Loucy (cell line): Measurements from ENCODE around the gene ZNG1A.
"Not testable (repeated sequence)": the region's sequence is repeated elsewhere in the genome, so short reads cannot be mapped to it uniquely, and the experiment has no call there.

ENCODE experiments used
- H2AFZ ChIP-seq: fragments of 200-600 bp; sonication (generic); 2 replicates; pipeline ENCODE4 v1.6.0; 2016; ENCODE audit warnings: antibody characterized with exemption, mild to moderate bottlenecking, low read length, moderate library complexity
- H3F3A ChIP-seq: fragments of 200-600 bp; 2 replicates; pipeline ENCODE4 v1.6.0; 2016; ENCODE audit warnings: antibody characterized with exemption, low read depth, mild to moderate bottlenecking
- H3K27me3 ChIP-seq: fragments of 200-600 bp; sonication (generic); 2 replicates; pipeline ENCODE4 v1.6.1; 2014; ENCODE audit warnings: low read length, mild to moderate bottlenecking; ENCODE audit not compliant: insufficient read depth, poor library complexity, severe bottlenecking
- H3K36me3 ChIP-seq: fragments of 200-600 bp; sonication (generic); 2 replicates; pipeline ENCODE4 v1.6.1; 2016; ENCODE audit warnings: low read length; ENCODE audit not compliant: insufficient read depth
- H3K4me1 ChIP-seq: fragments of 200-600 bp; sonication (generic); 2 replicates; pipeline ENCODE4 v1.5.1; 2014; ENCODE audit warnings: low read length, mild to moderate bottlenecking; ENCODE audit not compliant: insufficient read depth, poor library complexity, severe bottlenecking
- H3K4me2 ChIP-seq: fragments of 200-600 bp; sonication (generic); 2 replicates; pipeline ENCODE4 v1.6.0; 2014; ENCODE audit warnings: antibody characterized with exemption, low read length, low read depth, mild to moderate bottlenecking; ENCODE audit not compliant: poor library complexity, severe bottlenecking
- H3K4me3 ChIP-seq: fragments of 200-600 bp; sonication (generic); 2 replicates; pipeline ENCODE4 v1.5.1; 2014; ENCODE audit warnings: low read length, mild to moderate bottlenecking, mixed read lengths; ENCODE audit not compliant: poor library complexity, severe bottlenecking
- H3K79me2 ChIP-seq: fragments of 200-600 bp; sonication (generic); 2 replicates; pipeline ENCODE4 v1.6.1; 2014; ENCODE audit warnings: low read length; ENCODE audit not compliant: insufficient read depth
- H3K9ac ChIP-seq: fragments of 200-600 bp; sonication (generic); 2 replicates; pipeline ENCODE4 v1.6.0; 2014; ENCODE audit warnings: mild to moderate bottlenecking, low read depth, low read length, moderate library complexity; ENCODE audit not compliant: poor library complexity, severe bottlenecking
- H3K9me2 ChIP-seq: fragments of 200-600 bp; sonication (generic); replicated peaks from 2 replicates; pipeline ENCODE4 v1.6.1; 2016; ENCODE audit warnings: low read depth, low read length, mixed read lengths
- H3K9me3 ChIP-seq: fragments of 200-600 bp; sonication (generic); 2 replicates; pipeline ENCODE4 v1.6.1; 2014; ENCODE audit warnings: mild to moderate bottlenecking, antibody characterized with exemption, low read length, low read depth; ENCODE audit not compliant: insufficient read depth
- H4K20me1 ChIP-seq: fragments of 200-600 bp; sonication (generic); 2 replicates; pipeline ENCODE4 v1.6.0; 2014; ENCODE audit warnings: antibody characterized with exemption, low read length, mild to moderate bottlenecking; ENCODE audit not compliant: insufficient read depth, poor library complexity, severe bottlenecking

ZNG1A gene

DNA sequence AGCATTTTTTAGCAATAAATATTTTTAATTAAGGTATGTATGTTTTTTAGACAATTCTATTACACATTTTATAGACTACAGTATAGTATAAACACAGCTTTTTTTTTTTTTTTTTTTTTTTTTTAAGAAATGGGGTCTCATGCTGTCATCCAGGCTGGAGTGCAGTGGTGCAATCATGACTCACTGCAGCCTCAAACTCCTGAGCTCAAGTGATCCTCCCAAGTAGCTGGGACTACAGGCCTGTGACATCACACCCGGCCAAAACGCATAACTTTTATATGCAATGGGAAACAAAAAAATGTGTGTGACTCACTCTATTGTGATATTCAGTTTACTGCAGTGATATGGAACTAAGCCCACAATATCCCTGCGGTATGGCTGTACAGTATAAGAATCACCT lies 9.1 kb downstream of the ZNG1A start:
- not testable (repeated sequence) for H3K4me2 ChIP-seq, H3K27me3 ChIP-seq, H3F3A ChIP-seq, H3K9ac ChIP-seq, H3K36me3 ChIP-seq, H3K4me3 ChIP-seq, H3K9me3 ChIP-seq, H4K20me1 ChIP-seq, H3K9me2 ChIP-seq, H3K79me2 ChIP-seq, H3K4me1 ChIP-seq, H2AFZ ChIP-seq

DNA sequence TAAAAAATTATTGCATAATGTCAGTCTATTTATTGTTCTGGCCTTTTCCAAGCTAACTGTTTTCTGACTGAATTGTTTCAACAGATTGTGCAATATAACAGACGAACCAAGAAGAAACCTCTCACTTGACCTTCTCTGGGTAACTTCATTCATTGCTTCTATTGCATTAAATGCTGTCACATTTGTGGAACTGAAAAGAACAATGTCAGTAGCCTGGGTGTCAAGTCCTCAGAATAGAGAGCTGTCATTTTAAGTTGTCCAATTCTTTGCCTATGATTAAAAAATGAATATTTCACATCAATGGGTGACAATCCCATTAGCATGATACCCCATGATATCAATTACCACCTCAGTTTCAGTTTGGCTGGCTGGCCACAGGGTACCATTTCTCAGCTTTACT lies 19.0 kb downstream of the ZNG1A start:
- not testable (repeated sequence) for H3K9me3 ChIP-seq, H3K27me3 ChIP-seq, H4K20me1 ChIP-seq, H3F3A ChIP-seq, H3K4me2 ChIP-seq, H3K4me3 ChIP-seq, H3K36me3 ChIP-seq, H3K9me2 ChIP-seq, H3K4me1 ChIP-seq, H3K9ac ChIP-seq, H2AFZ ChIP-seq, H3K79me2 ChIP-seq

DNA sequence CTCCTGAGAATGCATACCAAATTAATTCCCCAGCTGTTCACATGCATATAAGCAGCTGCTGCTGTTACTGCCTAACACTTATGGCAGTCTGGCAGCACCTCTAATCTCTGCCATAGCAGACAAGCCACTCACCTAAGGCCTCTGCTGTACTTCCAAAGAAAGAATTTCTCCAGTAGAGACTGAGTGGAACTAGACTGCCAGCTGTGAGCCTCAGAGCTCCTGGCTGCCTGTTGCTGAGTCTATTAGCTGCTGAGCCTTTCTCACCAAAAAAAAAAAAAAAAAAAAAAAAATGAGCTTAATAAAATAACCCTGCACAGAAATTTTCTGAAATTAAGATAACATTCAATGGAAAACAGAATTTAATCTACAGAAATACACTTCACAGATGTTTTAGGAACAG lies 27.7 kb downstream of the ZNG1A start:
- H3K9me2 ChIP-seq, H3K4me3 ChIP-seq, H3K9me3 ChIP-seq, H3F3A ChIP-seq, H2AFZ ChIP-seq, H4K20me1 ChIP-seq, H3K4me2 ChIP-seq, H3K36me3 ChIP-seq, H3K27me3 ChIP-seq, H3K9ac ChIP-seq, H3K79me2 ChIP-seq, H3K4me1 ChIP-seq: not testable (repeated sequence)

DNA sequence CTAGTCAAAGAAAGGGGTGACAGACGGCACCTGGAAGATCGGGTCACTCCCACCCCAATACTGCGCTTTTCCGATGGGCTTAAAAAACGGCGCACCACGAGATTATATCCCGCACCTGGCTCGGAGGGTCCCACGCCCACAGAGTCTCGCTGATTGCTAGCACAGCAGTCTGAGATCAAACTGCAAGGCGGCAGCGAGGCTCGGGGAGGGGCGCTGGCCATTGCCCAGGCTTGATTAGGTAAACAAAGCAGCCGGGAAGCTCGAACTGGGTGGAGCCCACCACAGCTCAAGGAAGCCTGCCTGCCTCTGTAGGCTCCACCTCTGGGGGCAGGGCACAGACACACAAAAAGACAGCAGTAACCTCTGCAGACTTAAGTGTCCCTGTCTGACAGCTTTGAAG lies 39.0 kb downstream of the ZNG1A start:
- not testable (repeated sequence) for H4K20me1 ChIP-seq, H2AFZ ChIP-seq, H3K9me3 ChIP-seq, H3F3A ChIP-seq, H3K9me2 ChIP-seq, H3K4me3 ChIP-seq, H3K36me3 ChIP-seq, H3K4me1 ChIP-seq, H3K4me2 ChIP-seq, H3K9ac ChIP-seq, H3K79me2 ChIP-seq, H3K27me3 ChIP-seq

DNA sequence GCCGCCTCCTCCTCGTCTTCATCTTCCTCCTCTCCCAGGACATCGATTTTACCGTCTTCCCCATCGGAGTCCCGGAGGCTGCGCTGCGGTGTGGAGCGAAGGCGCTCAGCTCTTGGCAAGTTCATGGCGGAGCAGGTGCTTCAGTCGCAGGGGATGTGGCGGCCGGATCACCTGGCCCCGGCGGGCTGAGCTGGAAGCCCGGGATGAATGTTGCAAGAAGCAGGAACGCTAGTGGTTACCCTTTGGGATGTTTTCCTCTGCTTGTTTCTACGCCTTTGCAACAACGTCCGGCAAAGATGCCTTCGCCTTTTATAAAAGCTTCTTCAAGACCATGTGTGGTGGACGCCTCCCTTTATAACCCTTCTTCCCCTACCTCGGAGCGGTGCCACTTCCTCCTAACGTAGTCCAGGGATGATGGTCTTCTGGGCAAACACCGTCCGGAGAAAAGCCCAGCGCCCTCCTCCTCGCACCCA lies 60.8 kb downstream of the ZNG1A start, which contains the start of gene FOXD4:
Gene FOXD4 (minus strand): TSS at position 423 of the 473 bp plus-strand sequence. CDS start 298 bp downstream, at position 125.
- not testable (repeated sequence) for H4K20me1 ChIP-seq, H2AFZ ChIP-seq, H3K4me3 ChIP-seq, H3K9me2 ChIP-seq, H3K79me2 ChIP-seq, H3F3A ChIP-seq, H3K36me3 ChIP-seq, H3K9me3 ChIP-seq, H3K4me2 ChIP-seq, H3K27me3 ChIP-seq, H3K4me1 ChIP-seq, H3K9ac ChIP-seq

DNA sequence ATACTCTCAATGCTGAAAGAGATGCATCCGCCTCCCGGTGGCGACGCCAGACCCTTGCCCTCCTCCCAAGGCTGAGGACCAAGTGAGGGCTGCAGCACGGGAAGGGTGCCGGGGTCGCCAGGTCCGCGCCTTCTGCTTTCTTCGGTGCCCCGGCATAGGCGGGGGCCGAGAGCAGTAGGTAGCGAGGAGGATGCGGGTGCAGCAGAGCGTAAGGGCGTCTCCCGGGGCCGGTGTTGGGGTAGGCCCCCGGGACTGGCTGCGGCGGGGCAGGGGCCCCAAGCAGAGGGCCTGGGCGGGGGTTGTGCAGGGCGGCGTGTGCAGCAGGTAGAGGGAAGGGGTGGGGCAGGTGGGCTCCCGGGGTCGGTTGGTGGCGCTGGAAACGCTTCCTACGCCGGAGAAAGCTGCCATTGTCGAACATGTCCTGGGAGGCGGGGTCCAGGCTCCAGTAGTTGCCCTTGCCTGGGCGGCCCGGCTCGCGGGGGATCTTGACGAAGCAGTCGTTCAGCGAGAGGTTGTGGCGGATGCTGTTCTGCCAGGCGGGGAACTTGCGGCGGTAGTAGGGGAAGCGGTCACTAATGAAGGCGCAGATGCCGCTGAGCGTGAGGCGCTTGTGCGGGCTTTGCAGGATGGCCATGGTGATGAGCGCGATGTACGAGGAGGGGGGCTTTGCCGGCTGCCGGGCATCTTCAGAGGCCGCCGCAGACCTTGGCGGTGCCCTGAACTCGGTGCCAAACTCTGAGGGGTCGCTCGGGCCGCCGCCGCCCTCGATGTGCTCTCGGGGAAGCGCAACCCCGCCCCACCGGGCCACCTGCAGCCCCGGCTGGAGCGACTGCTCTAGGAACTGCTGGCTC lies 61.5 kb downstream of the ZNG1A start:
- not testable (repeated sequence) for H3K79me2 ChIP-seq, H3K4me1 ChIP-seq, H3K9me2 ChIP-seq, H3K9me3 ChIP-seq, H3K27me3 ChIP-seq, H3K4me3 ChIP-seq, H3F3A ChIP-seq, H4K20me1 ChIP-seq, H3K36me3 ChIP-seq, H3K4me2 ChIP-seq, H3K9ac ChIP-seq, H2AFZ ChIP-seq

DNA sequence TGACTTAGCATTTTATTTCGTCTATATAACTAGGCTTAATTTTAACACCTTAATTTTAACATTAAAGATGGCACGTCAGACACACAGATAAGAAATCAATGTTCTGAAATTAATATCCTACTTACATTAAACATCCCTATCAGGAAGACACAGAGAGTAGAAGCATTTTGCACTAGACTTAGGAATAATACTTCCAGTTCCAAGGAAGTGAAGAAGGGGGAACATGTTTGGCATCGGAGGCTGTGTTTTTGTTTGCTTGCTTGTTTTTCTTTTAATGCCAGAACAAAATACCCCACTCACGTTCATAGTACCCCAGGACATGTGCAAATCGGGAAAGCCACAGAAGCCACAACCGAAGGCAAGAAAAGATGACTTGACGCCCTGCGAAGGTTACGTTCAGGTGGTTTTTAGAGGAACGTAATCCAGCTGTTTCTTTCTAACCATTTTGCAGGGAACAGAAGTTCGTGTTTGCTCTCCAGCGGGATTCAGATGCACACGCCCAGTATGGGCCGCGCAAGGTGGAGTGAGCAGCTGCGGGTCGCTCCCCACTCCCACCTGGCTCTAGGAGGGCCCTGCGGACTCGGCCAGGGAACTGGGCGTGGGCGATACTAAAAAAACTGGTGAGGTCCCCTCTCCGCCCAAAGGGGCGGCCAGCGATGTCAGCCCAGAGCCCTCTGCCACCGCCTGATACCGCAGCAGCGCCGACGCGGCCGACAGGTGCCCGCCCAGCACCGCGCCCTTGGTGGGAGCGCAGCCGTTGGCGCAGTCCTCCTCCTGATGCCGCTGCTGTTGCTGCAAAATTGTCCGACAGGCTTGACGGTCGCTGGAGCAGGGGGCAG lies 62.4 kb downstream of the ZNG1A start:
- not testable (repeated sequence) for H3K4me2 ChIP-seq, H3K9me2 ChIP-seq, H3K36me3 ChIP-seq, H3F3A ChIP-seq, H3K4me3 ChIP-seq, H3K9me3 ChIP-seq, H3K79me2 ChIP-seq, H3K27me3 ChIP-seq, H4K20me1 ChIP-seq, H2AFZ ChIP-seq, H3K9ac ChIP-seq, H3K4me1 ChIP-seq
